GM19238 (cell line): Measurements from ENCODE around the gene SYN1.
A peak's percentile ranks its signal among the peaks of the same experiment; 100 is the strongest.

ENCODE experiments used
- DNase-seq: peaks from one replicate; pipeline ENCODE4 v3.0.0; 2011; ENCODE audit warnings: low spot score; ENCODE audit not compliant: insufficient read length

SYN1 gene

GRCh38 chrX:47574076-47574546 is 45.5 kb downstream of the SYN1 start:
- DNase-seq, result no peak

- no peak for DNase-seq
These were observed 46.1 kb downstream of the SYN1 start for GRCh38 chrX:47573341-47574075.

- no peak for DNase-seq
These were observed 46.8 kb downstream of the SYN1 start for GRCh38 chrX:47572773-47573340.

- DNase-seq, result no peak
These were observed 47.8 kb downstream of the SYN1 start for GRCh38 chrX:47571896-47572295.

- DNase-seq, result no peak
These were observed 48.4 kb downstream of the SYN1 start for GRCh38 chrX:47571215-47571614.

- DNase-seq, result no peak
These were observed 48.9 kb downstream of the SYN1 start for GRCh38 chrX:47570794-47571193.

GRCh38 chrX:47568656-47569295 is 50.9 kb downstream of the SYN1 start:
- no peak for DNase-seq

GRCh38 chrX:47566841-47567240 is 52.8 kb downstream of the SYN1 start:
- DNase-seq, result no peak

- no peak for DNase-seq
These were observed 55.1 kb downstream of the SYN1 start for GRCh38 chrX:47564438-47565085.

GRCh38 chrX:47563801-47564315 is 55.8 kb downstream of the SYN1 start:
- no peak for DNase-seq

- DNase-seq, result no peak
These were observed 56.9 kb downstream of the SYN1 start for GRCh38 chrX:47562615-47563243.

GRCh38 chrX:47561659-47562151 is 58.0 kb downstream of the SYN1 start:
- DNase-seq, result no peak

- peak; percentile 78 for DNase-seq
These were observed 58.6 kb downstream of the SYN1 start, which contains the start of gene ARAF for GRCh38 chrX:47560934-47561658. TSS of gene ARAF (plus strand) at chrX:47561205. CDS start at chrX:47562968, 1,763 bp downstream.

- no peak for DNase-seq
These were observed 59.3 kb downstream of the SYN1 start for GRCh38 chrX:47560179-47560933.

GRCh38 chrX:47558436-47558835 is 61.2 kb downstream of the SYN1 start:
- DNase-seq, result no peak

GRCh38 chrX:47556045-47556623 is 63.5 kb downstream of the SYN1 start:
- peak; percentile 48 for DNase-seq

- no peak for DNase-seq
These were observed 76.2 kb downstream of the SYN1 start for GRCh38 chrX:47543496-47543895.

GRCh38 chrX:47540754-47541538 is 78.7 kb downstream of the SYN1 start:
- no peak for DNase-seq

GRCh38 chrX:47539860-47540259 is 79.8 kb downstream of the SYN1 start:
- DNase-seq, result no peak
